ENCODE measurements around the gene HSH2D. TPM values are rescaled to one million over a fixed set of nuclear protein-coding genes. Genes with fewer than 3 reads are reported as not detected.
A peak's percentile ranks its signal among the peaks of the same experiment; 100 is the strongest.

HSH2D gene
- total and polyA plus RNA-seq, 2 of the 13 experiments (the other 11 are each of a cell fraction or from before 2014, with no cell fraction given) = 0.69 to 3.2 TPM

DNA sequence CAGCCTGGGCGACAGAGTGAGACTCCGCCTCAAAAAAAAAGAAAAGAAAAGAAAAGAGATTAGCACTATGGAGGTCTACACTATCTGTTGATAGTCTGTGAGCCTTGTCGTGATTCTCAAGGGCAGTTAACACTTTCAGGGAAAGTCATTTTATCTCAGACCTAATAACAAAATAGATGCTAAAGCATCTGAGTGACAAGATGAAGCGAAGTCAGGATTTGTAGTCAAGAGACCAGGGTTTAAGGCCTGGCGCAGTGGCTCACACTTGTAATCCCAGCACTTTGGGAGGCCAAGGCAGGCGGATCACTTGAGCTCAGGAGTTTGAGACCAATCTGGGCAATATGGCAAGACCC is 45.1 kb upstream of the HSH2D start:
- Histone ChIP-seq H3K4me2 (ENCODE audit: low read depth, low read length) (peak overlapping the region; percentile 32; the same call in 1 of the 2 replicates), H4K20me1 (ENCODE audit: insufficient read depth, low read length) (no peaks in the 10 kb centered on the region), H3K36me3 (replicated peaks in 1 of 2; ENCODE audit: control insufficient read depth in 1 of 2, insufficient read depth in 2 of 2, low read length in 2 of 2) (peaks cover 19 to 48% of the 10 kb centered on the region in 2 experiments), H2AFZ (ENCODE audit: low read length) (no peak overlapping the region), H3K9me3 (ENCODE audit: low read length) (no peaks in the 10 kb centered on the region), H3K4me3 (replicated peaks in 1 of 3; ENCODE audit: insufficient read depth in 1 of 3, low read depth in 2 of 3, low read length in 3 of 3) (no peak overlapping the region), H3K79me2 (ENCODE audit: insufficient read depth, low read length) (no peaks in the 10 kb centered on the region), H3K9ac (ENCODE audit: insufficient read depth, low read depth, low read length) (no peak overlapping the region), H3K27me3 (ENCODE audit: control insufficient read depth in 1 of 2, insufficient read depth in 2 of 2, low read length in 2 of 2) (no peaks in the 10 kb centered on the region), H3K27ac (ENCODE audit: extremely low read length, insufficient read depth, low read length) (peak overlapping the region; percentile 70), H3K4me1 (ENCODE audit: insufficient read depth, low read length) (peaks cover 57% of the 10 kb centered on the region)
- FAIRE-seq (no peak), ATAC-seq (no peak), DNase-seq (ENCODE audit: low spot score) (no peak)
- ChIA-PET POLR2A (interaction anchor here (0.6 to 3.4 kb wide), 7 partner anchors 10 to 28 kb away, joined by 3 to 11 read pairs (median 5); partner anchors contain the start of genes RAB8A and TPM4), CTCF (ENCODE audit: low intra/inter-chr PET ratio, low total read pairs) (no interaction called here)
- TF ChIP-seq SMAD9 (CRISPR knock-in tag; IDR thresholded peaks at IDR 0.05) (no peak), PAWR (CRISPR knock-in tag; IDR thresholded peaks at IDR 0.05; ENCODE audit: borderline replicate concordance) (no peak), HDAC1 (CRISPR knock-in tag; IDR thresholded peaks at IDR 0.05) (0 out of 2 replicates have a peak, but pooled peaks have one; percentile 16), FLYWCH1 (CRISPR knock-in tag; IDR thresholded peaks at IDR 0.05) (no peak), ZNF652 (CRISPR knock-in tag; IDR thresholded peaks at IDR 0.05; ENCODE audit: borderline replicate concordance, low read depth) (peak; percentile 72; the same call in 1 of the 2 replicates), ZNF143 (CRISPR knock-in tag; IDR thresholded peaks at IDR 0.05) (no peak), ZZZ3 (CRISPR knock-in tag; IDR thresholded peaks at IDR 0.05; ENCODE audit: borderline replicate concordance) (no peak), ZIK1 (CRISPR knock-in tag; IDR thresholded peaks at IDR 0.05; ENCODE audit: borderline replicate concordance, low read depth) (no peak), RAD21 (CRISPR knock-in tag; IDR thresholded peaks at IDR 0.05) (no peak), ZBTB7B (CRISPR knock-in tag; IDR thresholded peaks at IDR 0.05) (0 out of 2 replicates have a peak, but pooled peaks have one; percentile 2), ZNF501 (CRISPR knock-in tag; IDR thresholded peaks at IDR 0.05) (0 out of 2 replicates have a peak, but pooled peaks have one; percentile 6), ZNF672 (CRISPR knock-in tag; IDR thresholded peaks at IDR 0.05) (no peak), POLR2G (IDR thresholded peaks at IDR 0.05; ENCODE audit: low read depth, low read length) (no peak)
- TF ChIP-seq, protein P1, sequence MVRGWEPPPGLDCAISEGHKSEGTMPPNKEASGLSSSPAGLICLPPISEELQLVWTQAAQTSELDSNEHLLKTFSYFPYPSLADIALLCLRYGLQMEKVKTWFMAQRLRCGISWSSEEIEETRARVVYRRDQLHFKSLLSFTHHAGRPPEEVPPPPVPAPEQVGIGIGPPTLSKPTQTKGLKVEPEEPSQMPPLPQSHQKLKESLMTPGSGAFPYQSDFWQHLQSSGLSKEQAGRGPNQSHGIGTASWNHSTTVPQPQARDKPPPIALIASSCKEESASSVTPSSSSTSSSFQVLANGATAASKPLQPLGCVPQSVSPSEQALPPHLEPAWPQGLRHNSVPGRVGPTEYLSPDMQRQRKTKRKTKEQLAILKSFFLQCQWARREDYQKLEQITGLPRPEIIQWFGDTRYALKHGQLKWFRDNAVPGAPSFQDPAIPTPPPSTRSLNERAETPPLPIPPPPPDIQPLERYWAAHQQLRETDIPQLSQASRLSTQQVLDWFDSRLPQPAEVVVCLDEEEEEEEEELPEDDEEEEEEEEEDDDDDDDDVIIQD (CRISPR knock-in tag; IDR thresholded peaks at IDR 0.05; ENCODE audit: low read depth) = 0 out of 2 replicates have a peak, but pooled peaks have one; percentile 11
- TF ChIP-seq, protein P2, sequence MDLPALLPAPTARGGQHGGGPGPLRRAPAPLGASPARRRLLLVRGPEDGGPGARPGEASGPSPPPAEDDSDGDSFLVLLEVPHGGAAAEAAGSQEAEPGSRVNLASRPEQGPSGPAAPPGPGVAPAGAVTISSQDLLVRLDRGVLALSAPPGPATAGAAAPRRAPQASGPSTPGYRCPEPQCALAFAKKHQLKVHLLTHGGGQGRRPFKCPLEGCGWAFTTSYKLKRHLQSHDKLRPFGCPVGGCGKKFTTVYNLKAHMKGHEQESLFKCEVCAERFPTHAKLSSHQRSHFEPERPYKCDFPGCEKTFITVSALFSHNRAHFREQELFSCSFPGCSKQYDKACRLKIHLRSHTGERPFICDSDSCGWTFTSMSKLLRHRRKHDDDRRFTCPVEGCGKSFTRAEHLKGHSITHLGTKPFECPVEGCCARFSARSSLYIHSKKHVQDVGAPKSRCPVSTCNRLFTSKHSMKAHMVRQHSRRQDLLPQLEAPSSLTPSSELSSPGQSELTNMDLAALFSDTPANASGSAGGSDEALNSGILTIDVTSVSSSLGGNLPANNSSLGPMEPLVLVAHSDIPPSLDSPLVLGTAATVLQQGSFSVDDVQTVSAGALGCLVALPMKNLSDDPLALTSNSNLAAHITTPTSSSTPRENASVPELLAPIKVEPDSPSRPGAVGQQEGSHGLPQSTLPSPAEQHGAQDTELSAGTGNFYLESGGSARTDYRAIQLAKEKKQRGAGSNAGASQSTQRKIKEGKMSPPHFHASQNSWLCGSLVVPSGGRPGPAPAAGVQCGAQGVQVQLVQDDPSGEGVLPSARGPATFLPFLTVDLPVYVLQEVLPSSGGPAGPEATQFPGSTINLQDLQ (CRISPR knock-in tag; IDR thresholded peaks at IDR 0.05) = 0 out of 2 replicates have a peak, but pooled peaks have one; percentile 30
- TF ChIP-seq, protein P3, sequence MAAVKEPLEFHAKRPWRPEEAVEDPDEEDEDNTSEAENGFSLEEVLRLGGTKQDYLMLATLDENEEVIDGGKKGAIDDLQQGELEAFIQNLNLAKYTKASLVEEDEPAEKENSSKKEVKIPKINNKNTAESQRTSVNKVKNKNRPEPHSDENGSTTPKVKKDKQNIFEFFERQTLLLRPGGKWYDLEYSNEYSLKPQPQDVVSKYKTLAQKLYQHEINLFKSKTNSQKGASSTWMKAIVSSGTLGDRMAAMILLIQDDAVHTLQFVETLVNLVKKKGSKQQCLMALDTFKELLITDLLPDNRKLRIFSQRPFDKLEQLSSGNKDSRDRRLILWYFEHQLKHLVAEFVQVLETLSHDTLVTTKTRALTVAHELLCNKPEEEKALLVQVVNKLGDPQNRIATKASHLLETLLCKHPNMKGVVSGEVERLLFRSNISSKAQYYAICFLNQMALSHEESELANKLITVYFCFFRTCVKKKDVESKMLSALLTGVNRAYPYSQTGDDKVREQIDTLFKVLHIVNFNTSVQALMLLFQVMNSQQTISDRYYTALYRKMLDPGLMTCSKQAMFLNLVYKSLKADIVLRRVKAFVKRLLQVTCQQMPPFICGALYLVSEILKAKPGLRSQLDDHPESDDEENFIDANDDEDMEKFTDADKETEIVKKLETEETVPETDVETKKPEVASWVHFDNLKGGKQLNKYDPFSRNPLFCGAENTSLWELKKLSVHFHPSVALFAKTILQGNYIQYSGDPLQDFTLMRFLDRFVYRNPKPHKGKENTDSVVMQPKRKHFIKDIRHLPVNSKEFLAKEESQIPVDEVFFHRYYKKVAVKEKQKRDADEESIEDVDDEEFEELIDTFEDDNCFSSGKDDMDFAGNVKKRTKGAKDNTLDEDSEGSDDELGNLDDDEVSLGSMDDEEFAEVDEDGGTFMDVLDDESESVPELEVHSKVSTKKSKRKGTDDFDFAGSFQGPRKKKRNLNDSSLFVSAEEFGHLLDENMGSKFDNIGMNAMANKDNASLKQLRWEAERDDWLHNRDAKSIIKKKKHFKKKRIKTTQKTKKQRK (IDR thresholded peaks at IDR 0.05; ENCODE audit: low read length) = no peak
- in situ Hi-C loops (cut with HindIII; ENCODE audit: extremely low pct_ligation_motif_present, low pct_unique_long_range_greater_than_20kb) = no loop called here
- intact Hi-C loops (cut with micrococcal nuclease; ENCODE audit: unreplicated experiment) = no loop called here
- no TSS peak for BruUV-seq (replicated peaks)
- WGBS (ENCODE audit: low lambda C conversion rate) = 60% methylated on average over 6 of the region's 6 CpGs
